Nephron progenitor cell (in vitro differentiated cells): ENCODE measurements around the gene VGLL3.
A peak's percentile ranks its signal among the peaks of the same experiment; 100 is the strongest.

Experiments
- DNase-seq: peaks from one replicate; pipeline ENCODE4 v3.0.0; 2021
- H3K27ac Mint-ChIP-seq: 2 replicates; pipeline ENCODE4 v1.8.0; 2021; ENCODE audit warnings: mild to moderate bottlenecking, moderate library complexity, mixed read lengths
- H3K27me3 Mint-ChIP-seq: 2 replicates; pipeline ENCODE4 v1.8.0; 2021; ENCODE audit warnings: mild to moderate bottlenecking, low read depth, mixed read lengths; ENCODE audit not compliant: poor library complexity
- H3K36me3 Mint-ChIP-seq: 2 replicates; pipeline ENCODE4 v1.8.0; 2021; ENCODE audit warnings: low read depth, mixed read lengths
- H3K4me1 Mint-ChIP-seq: 2 replicates; pipeline ENCODE4 v1.8.0; 2021; ENCODE audit warnings: mixed read lengths
- H3K4me3 Mint-ChIP-seq: 2 replicates; pipeline ENCODE4 v1.8.0; 2021; ENCODE audit warnings: mild to moderate bottlenecking, moderate library complexity, mixed read lengths
- H3K9me3 Mint-ChIP-seq: 2 replicates; pipeline ENCODE4 v1.8.0; 2021; ENCODE audit warnings: mild to moderate bottlenecking, moderate library complexity, mixed read lengths
- CTCF ChIP-seq: fragments of 200-600 bp; sonication (generic); IDR thresholded peaks from 2 replicates; pipeline ENCODE4 v1.5.0; 2021; ENCODE audit warnings: antibody characterized with exemption

VGLL3 gene

GRCh38 chr3:86923071-86923491 lies 67.9 kb downstream of the VGLL3 start:
- no peak for TF ChIP-seq CTCF
- H3K4me3 Mint-ChIP-seq: no peak overlapping the region

GRCh38 chr3:86921971-86922680 lies 68.8 kb downstream of the VGLL3 start:
- Mint-ChIP-seq H3K36me3 (no peaks in the 10 kb centered on the region), H3K4me1 (no peaks in the 10 kb centered on the region), H3K27me3 (no peaks in the 10 kb centered on the region), H3K27ac (no peak overlapping the region), H3K4me3 (no peak overlapping the region), H3K9me3 (no peaks in the 10 kb centered on the region)
- TF ChIP-seq CTCF: no peak
- DNase-seq: no peak

More at GRCh38 chr3:86923071-86923491, 67.9 kb downstream of the VGLL3 start:
- H3K27ac Mint-ChIP-seq: no peak overlapping the region
- H3K9me3 Mint-ChIP-seq: no peaks in the 10 kb centered on the region
- no peaks in the 10 kb centered on the region for H3K36me3 Mint-ChIP-seq
- no peaks in the 10 kb centered on the region for H3K4me1 Mint-ChIP-seq
- no peaks in the 10 kb centered on the region for H3K27me3 Mint-ChIP-seq
- no peak for DNase-seq

GRCh38 chr3:86914670-86915069 lies 76.3 kb downstream of the VGLL3 start:
- no peak overlapping the region for H3K4me3 Mint-ChIP-seq
- DNase-seq: no peak
- no peaks in the 10 kb centered on the region for H3K27me3 Mint-ChIP-seq
- peak overlapping the region; percentile 33 for H3K27ac Mint-ChIP-seq
- H3K9me3 Mint-ChIP-seq: no peaks in the 10 kb centered on the region
- no peaks in the 10 kb centered on the region for H3K36me3 Mint-ChIP-seq
- no peak for TF ChIP-seq CTCF
- H3K4me1 Mint-ChIP-seq: no peaks in the 10 kb centered on the region

GRCh38 chr3:86913160-86913559 lies 77.8 kb downstream of the VGLL3 start:
- no peaks in the 10 kb centered on the region for H3K27me3 Mint-ChIP-seq
- DNase-seq: no peak
- no peaks in the 10 kb centered on the region for H3K9me3 Mint-ChIP-seq
- no peak overlapping the region for H3K27ac Mint-ChIP-seq
- H3K4me3 Mint-ChIP-seq: no peak overlapping the region
- TF ChIP-seq CTCF: no peak
- no peaks in the 10 kb centered on the region for H3K4me1 Mint-ChIP-seq
- no peaks in the 10 kb centered on the region for H3K36me3 Mint-ChIP-seq

GRCh38 chr3:86895202-86895601 lies 95.7 kb downstream of the VGLL3 start:
- Mint-ChIP-seq H3K4me1 (peaks cover 4% of the 10 kb centered on the region), H3K36me3 (no peaks in the 10 kb centered on the region), H3K4me3 (no peak overlapping the region), H3K27ac (no peak overlapping the region), H3K9me3 (no peaks in the 10 kb centered on the region), H3K27me3 (no peaks in the 10 kb centered on the region)
- no peak for DNase-seq
- no peak for TF ChIP-seq CTCF

GRCh38 chr3:86890741-86891396 lies 100.1 kb downstream of the VGLL3 start:
- no peaks in the 10 kb centered on the region for H3K9me3 Mint-ChIP-seq
- no peak for DNase-seq
- H3K36me3 Mint-ChIP-seq: no peaks in the 10 kb centered on the region
- no peak for TF ChIP-seq CTCF
- no peaks in the 10 kb centered on the region for H3K27me3 Mint-ChIP-seq
- H3K27ac Mint-ChIP-seq: no peak overlapping the region
- H3K4me1 Mint-ChIP-seq: peaks cover 4% of the 10 kb centered on the region
- H3K4me3 Mint-ChIP-seq: no peak overlapping the region
